Thymus (tissue), 14 donors: Measurements from ENCODE around the gene NXPE2. TPM values are rescaled to one million over a fixed set of nuclear protein-coding genes. Genes with fewer than 3 reads are reported as not detected.
"Not testable (repeated sequence)": the region's sequence is repeated elsewhere in the genome, so short reads cannot be mapped to it uniquely, and the experiment has no call there.

Source experiments
- DNase-seq, 9 donors: peaks; one replicate each; pipeline ENCODE4 v3.0.0-alpha.2; 2013; ENCODE audit warnings: low spot score in 9 of 9, low read depth in 6 of 9, missing footprints in 1 of 9
- H3K27ac ChIP-seq, 2 donors: one replicate each; pipeline ENCODE4 v1.5.1; 2013; ENCODE audit warnings: control low read depth in 1 of 2, low read depth in 1 of 2, low read length in 1 of 2, mild to moderate bottlenecking in 1 of 2, moderate library complexity in 1 of 2
- H3K27me3 ChIP-seq, 2 donors: one replicate each; pipeline ENCODE4 v1.5.1; 2013; ENCODE audit warnings: low read length in 1 of 2; ENCODE audit not compliant: control insufficient read depth in 2 of 2, insufficient read depth in 1 of 2
- H3K36me3 ChIP-seq, 2 donors: one replicate each; pipeline ENCODE4 v1.5.1; 2013; ENCODE audit warnings: low read length in 1 of 2, mild to moderate bottlenecking in 1 of 2, moderate library complexity in 1 of 2; ENCODE audit not compliant: control insufficient read depth in 2 of 2, insufficient read depth in 2 of 2
- H3K4me1 ChIP-seq, 2 donors: one replicate each; pipeline ENCODE4 v1.5.1; 2013; ENCODE audit warnings: low read length in 2 of 2; ENCODE audit not compliant: control insufficient read depth in 2 of 2, insufficient read depth in 2 of 2
- H3K4me3 ChIP-seq, 2 donors: one replicate each; pipeline ENCODE4 v1.5.1; 2013; ENCODE audit warnings: low read length in 2 of 2, control low read depth in 1 of 2, mild to moderate bottlenecking in 1 of 2
- H3K9me3 ChIP-seq, 2 donors: one replicate each; pipeline ENCODE4 v1.5.1; 2013; ENCODE audit warnings: low read length in 1 of 2, mild to moderate bottlenecking in 1 of 2; ENCODE audit not compliant: control insufficient read depth in 2 of 2, insufficient read depth in 1 of 2
- WGBS: extraction: QIAGEN DNeasy Blood & Tissue Kit; methylation state at CpG from one replicate; pipeline ENCODE4 v1.1.7; 2013; 5-methylcytosine and 5-hydroxymethylcytosine counted together
- long read RNA-seq, 10 donors: transcript quantifications; one replicate each; lab custom pipeline, GENCODE V29; 2026
- polyA plus RNA-seq: library from polyadenylated mRNA; stranded (reverse); fragments of 200-250 nt; gene quantifications from one replicate; pipeline ENCODE4 v1.2.3, GENCODE V29; 2013
- total RNA-seq: library from RNA; stranded (reverse); fragments of 120-200 nt; gene quantifications from one replicate; pipeline ENCODE4 v1.2.4, GENCODE V29; 2013
- donor health status: healthy.

The NXPE2 gene
- total RNA-seq (0.05 TPM), polyA plus RNA-seq (0.07 TPM)
- long read RNA-seq, donor 1 = 0 reads
- long read RNA-seq, donor 2 = 0 reads
- long read RNA-seq, donor 3 = 0 reads
- long read RNA-seq, donor 4 = 0 reads
- long read RNA-seq, donor 5 = 0 reads
- long read RNA-seq, donor 6 = 0 reads
- long read RNA-seq, donor 7 = 0 reads
- long read RNA-seq, donor 8 = 0 reads
- long read RNA-seq, donor 9 = 0 reads
- long read RNA-seq, donor 10 = 0 reads

DNA sequence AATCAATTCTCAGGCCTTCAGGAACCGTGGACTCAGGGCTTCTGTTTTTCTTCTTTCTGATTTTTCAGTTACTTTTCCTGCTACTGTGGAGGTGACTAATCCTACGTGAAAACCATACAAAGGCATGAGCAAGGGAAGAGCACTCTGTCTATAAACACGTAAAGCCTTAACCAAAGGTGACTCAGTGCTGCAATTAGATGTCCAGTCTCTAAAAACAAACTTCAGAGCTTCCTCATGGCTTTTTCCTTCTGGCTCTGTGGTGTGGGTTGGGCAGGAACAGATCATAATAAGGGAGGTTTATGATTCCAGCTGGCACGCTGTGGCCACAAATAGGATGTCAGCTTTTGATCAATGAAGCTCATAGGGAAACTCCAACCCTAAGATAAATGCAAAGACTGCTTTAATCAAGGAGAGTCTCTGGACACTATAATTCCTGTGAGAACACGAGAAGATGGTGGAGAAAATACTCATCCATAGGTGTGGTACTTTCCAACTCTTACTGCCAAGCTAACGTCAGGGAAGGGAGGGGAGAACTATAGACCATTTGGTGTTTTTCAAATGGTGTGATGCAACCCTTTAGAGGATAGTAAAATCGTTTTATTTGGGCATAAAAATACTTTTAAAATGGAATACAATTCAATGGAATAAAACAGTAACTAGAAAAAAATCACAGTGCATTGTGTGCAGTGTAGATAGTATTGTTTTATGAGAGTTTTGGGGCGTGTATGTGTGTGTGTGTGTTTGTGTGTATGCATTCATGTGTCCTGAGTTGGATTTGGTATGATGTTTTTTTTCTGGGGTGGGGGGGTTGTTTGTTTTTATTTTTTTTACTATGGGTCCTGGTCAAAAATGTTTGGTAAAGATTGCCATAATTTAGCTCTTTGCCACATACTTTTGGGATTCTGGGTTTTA lies at the start of gene NXPE2:
Gene NXPE2, plus strand, starts transcription at position 403 of the 912 bp plus-strand sequence. Its CDS starts 49 bp downstream, at position 452.
- WGBS = 78% methylated on average over 8 of the region's 8 CpGs
- no peak for DNase-seq
- Histone ChIP-seq H3K36me3 (no peaks in the 10 kb centered on the region), H3K9me3 (no peaks in the 10 kb centered on the region), H3K4me1 (no peaks in the 10 kb centered on the region), H3K27me3 (no peaks in the 10 kb centered on the region), H3K4me3 (no peak within 1 kb of the TSS), H3K27ac (no peak within 1 kb of the TSS)

DNA sequence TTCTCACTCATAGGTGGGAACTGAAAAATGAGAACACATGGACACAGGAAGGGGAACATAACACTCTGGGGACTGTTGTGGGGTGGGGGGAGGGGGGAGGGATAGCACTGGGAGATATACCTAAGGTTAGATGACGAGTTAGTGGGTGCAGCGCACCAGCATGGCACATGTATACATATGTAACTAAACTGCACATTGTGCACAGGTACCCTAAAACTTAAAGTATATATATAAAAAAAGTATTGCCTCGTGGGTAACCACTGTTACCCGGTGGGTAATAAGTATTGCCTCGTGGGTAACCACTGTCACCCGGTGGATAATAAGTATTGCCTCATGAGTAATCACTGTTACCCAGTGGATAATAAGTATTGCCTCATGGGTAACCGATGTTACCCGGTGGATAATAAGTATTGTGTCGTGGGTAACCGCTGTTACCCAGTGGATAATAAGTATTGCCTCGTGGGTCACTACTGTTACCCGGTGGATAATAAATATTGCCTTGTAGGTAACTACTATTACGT lies 46.8 kb upstream of the NXPE2 start:
- not testable (repeated sequence) for H3K4me3 ChIP-seq, H3K27ac ChIP-seq, H3K36me3 ChIP-seq, H3K9me3 ChIP-seq, H3K4me1 ChIP-seq, H3K27me3 ChIP-seq
- peak in 6 of 9 donors; percentile 7 to 41 (median 18) for DNase-seq
- 96% methylated on average over 13 of the region's 13 CpGs for WGBS

DNA sequence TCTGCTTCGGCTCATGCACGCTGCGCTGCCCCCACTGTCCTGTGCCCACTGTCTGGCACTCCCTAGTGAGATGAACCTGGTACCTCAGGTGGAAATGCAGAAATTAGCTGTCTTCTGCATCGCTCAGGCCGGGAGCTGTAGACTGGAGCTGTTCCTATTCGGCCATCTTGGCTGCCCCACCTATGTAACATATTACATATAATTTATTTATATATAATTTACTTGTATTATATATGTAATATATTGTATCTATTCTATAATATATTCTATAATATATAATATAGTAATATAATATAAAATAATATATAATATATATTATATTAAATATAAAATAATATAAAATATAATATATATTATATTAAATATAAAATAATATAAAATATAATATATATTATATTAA lies 38.9 kb upstream of the NXPE2 start:
- not testable (repeated sequence) for H3K27ac ChIP-seq, H3K27me3 ChIP-seq, H3K9me3 ChIP-seq, H3K36me3 ChIP-seq, H3K4me3 ChIP-seq, DNase-seq, H3K4me1 ChIP-seq
- 99% methylated on average over 6 of the region's 6 CpGs for WGBS

DNA sequence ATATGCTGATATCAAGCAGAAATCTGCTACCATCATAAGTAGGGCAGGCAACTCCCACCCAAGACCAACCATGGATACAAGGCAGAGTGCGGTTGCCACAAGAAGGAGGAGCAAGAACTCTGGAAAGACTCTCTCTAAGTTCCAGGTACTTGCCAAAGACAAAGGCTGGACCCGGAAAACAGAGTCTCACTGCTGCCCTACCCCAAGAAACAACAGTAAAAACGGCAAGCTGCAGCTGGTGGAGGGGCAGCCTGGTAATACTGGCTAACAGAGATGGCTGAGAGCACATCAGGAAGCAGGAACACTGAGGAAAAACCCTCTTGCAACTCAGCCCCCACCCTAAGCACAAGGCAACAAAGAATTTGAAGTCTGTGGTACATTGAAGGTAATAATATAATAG lies 27.7 kb upstream of the NXPE2 start:
- Histone ChIP-seq H3K27me3 (no peaks in the 10 kb centered on the region), H3K4me3 (no peak overlapping the region), H3K4me1 (no peaks in the 10 kb centered on the region), H3K27ac (no peak overlapping the region), H3K9me3 (peaks cover 0 to 4% of the 10 kb centered on the region in 2 donors), H3K36me3 (no peaks in the 10 kb centered on the region)
- no peak for DNase-seq
- 91% methylated on average over 3 of the region's 3 CpGs for WGBS

DNA sequence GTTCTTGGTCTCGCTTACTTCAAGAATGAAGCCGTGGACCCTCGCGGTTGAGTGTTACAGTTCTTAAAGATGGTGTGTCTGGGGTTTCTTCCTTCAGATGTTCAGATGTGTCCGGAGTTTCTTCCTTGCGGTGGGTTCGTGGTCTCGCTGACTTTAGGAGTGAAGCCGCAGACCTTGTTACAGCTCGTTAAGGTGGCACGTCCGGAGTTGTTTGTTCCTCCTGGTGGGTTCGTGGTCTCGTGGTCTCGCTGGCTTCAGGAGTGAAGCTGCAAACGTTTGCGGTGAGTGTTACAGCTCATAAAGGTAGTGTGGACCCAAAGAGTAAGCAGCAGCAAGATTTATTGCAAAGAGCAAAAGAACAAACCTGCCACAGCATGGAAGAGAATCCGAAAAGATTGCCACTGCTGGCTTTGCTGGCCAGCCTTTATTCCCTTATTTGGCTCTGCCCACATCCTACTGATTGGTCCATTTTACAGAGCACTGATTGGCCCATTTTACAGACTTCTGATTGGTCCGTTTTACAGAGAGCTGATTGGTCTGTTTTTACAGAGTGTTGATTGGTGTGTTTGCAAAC lies 27.1 kb upstream of the NXPE2 start:
- DNase-seq = no peak
- 93% methylated on average over 19 of the region's 19 CpGs for WGBS
- H3K27ac ChIP-seq = no peak overlapping the region

DNA sequence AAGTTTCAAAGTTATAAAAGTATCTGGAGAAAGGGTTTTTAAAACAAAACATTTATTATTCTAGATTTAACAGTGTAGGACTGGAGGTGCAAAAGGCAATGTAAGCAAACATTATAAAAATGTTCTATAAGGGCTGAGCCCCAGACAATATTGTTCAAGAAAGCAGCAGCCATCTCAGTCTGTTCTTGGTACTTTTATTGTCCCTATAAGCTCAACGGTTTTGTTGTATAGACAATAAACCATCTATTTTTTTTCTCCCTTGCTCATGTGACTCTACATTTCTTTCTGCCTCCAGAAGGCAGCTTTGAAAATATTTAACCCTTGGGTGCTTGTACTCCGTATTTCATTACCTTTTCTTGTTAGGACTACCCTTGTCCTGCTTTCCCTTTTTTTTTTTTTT lies 25.2 kb upstream of the NXPE2 start:
- DNase-seq = no peak
- no peaks in the 10 kb centered on the region for H3K27me3 ChIP-seq
- H3K36me3 ChIP-seq = no peaks in the 10 kb centered on the region
- H3K27ac ChIP-seq = no peak overlapping the region
- 77% methylated on average over 2 of the region's 2 CpGs for WGBS
- peaks cover 0 to 4% of the 10 kb centered on the region in 2 donors for H3K9me3 ChIP-seq
- H3K4me1 ChIP-seq = no peaks in the 10 kb centered on the region
- no peak overlapping the region for H3K4me3 ChIP-seq

More for the DNA sequence above, 27.1 kb upstream of the NXPE2 start:
- Histone ChIP-seq H3K27me3 (no peaks in the 10 kb centered on the region), H3K9me3 (peaks cover 0 to 4% of the 10 kb centered on the region in 2 donors), H3K36me3 (no peaks in the 10 kb centered on the region), H3K4me3 (no peak overlapping the region), H3K4me1 (no peaks in the 10 kb centered on the region)

DNA sequence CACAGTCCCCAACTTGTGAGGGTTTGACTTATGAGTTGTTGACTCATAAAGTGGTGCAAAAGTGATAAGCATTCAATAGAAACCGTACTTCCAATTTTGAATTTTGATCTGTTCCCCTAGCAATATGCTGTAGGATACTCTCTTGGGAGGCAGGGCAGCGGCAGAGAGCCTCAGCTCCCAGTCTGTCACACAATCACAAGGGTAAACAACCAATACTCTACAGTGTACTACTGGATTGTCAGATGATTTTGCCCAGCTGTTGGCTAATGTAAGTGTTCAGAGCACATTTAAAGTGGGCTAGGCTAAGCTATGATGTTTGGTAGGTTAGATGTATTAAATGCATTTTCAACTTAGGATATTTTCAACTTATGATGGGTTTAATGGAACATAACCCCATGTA lies 13.7 kb upstream of the NXPE2 start:
- Histone ChIP-seq H3K27ac (no peak overlapping the region), H3K36me3 (no peaks in the 10 kb centered on the region), H3K27me3 (no peaks in the 10 kb centered on the region), H3K9me3 (peaks cover 0 to 5% of the 10 kb centered on the region in 2 donors), H3K4me1 (no peaks in the 10 kb centered on the region), H3K4me3 (no peak overlapping the region)
- 89% methylated on average over 2 of the region's 2 CpGs for WGBS
- no peak for DNase-seq

DNA sequence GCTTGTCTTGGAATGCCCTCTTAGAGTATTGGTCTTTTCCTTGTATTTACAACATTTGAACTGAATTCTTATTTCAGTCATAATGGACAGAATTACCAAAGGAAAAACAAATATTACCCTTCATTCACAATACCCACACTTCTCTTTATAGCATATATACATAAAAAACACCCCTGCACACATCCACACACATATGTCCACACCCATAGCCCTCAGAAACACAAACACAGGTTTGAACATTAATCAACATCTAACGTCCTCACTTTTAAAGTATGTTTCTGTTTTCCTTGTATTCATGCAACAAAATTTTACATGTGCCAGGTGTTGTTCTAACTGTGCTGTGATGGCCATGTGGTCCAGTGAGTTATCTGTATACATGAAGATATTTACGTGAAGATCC lies 11.6 kb upstream of the NXPE2 start:
- H3K9me3 ChIP-seq = peaks cover 0 to 5% of the 10 kb centered on the region in 2 donors
- H3K27ac ChIP-seq = no peak overlapping the region
- H3K27me3 ChIP-seq = no peaks in the 10 kb centered on the region
- H3K4me1 ChIP-seq = no peaks in the 10 kb centered on the region
- no peaks in the 10 kb centered on the region for H3K36me3 ChIP-seq
- no peak for DNase-seq
- WGBS = 95% methylated on average over 2 of the region's 2 CpGs
- no peak overlapping the region for H3K4me3 ChIP-seq

DNA sequence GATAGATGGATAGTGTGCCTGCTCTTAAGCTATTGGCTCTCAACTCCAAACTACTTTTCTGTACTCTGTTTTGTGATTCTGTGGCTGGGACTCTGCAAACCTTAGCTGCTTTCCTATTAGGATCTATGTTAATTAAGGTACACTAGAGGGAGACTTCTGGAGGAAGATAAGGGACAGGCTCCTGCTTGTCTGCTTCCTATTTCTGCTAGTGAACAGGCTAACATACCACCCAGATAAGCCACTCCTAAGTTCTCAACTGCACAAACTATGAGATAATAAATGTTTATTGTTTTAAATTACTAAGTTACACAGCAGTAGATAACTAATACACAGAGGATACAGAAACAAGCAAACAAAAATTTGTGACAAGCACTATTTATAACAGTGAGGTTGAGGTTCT lies 10.2 kb upstream of the NXPE2 start:
- H3K4me1 ChIP-seq = no peaks in the 10 kb centered on the region
- H3K4me3 ChIP-seq = no peak overlapping the region
- no peak for DNase-seq
- H3K27ac ChIP-seq = no peak overlapping the region
- no peaks in the 10 kb centered on the region for H3K36me3 ChIP-seq
- H3K27me3 ChIP-seq = no peaks in the 10 kb centered on the region
- no peaks in the 10 kb centered on the region for H3K9me3 ChIP-seq
